HepG2 (cell line): ENCODE results near the gene CAMTA1. TPM values are rescaled to one million over a fixed set of nuclear protein-coding genes. Genes with fewer than 3 reads are reported as not detected.

Experiments used
- ATAC-seq: fragments of 200-7000 bp; cut with Tn5 transposase; 3 replicates; pipeline ENCODE4 v1.9.1; 2020; ENCODE audit warnings: mild to moderate bottlenecking, moderate library complexity
- BruUV-seq: library from RNA; stranded (reverse); fragments of 400-500 nt; replicated peaks from 2 replicates; lab custom pipeline; 2021; lab: Mats Ljungman, UMichigan
- CTCF ChIA-PET: fragments of 300-600 bp; formaldehyde crosslinking; extraction: SDS; loops from one replicate; lab custom pipeline; 2021; ENCODE audit warnings: low total read pairs, inconsistent platforms, low intra/inter-chr PET ratio; lab: Yijun Ruan, JAX
- POLR2A ChIA-PET: fragments of 350-600 bp; sonication (Branson Sonifier 250); formaldehyde crosslinking; loops from one replicate; lab custom pipeline; 2020; ENCODE audit warnings: antibody characterized with exemption, inconsistent platforms; lab: Yijun Ruan, JAX
- DNase-seq: peaks from one replicate; pipeline ENCODE4 v3.0.0-alpha.2; 2015; ENCODE audit warnings: low spot score
- FAIRE-seq: peaks from 3 replicates; lab custom pipeline; 2011; peaks lifted over from hg19 to GRCh38; lab: Jason Lieb, UNC
- H2AFZ ChIP-seq: one replicate; pipeline ENCODE4 v1.6.1; 2011; ENCODE audit warnings: low read length, inconsistent platforms
- H3K27ac ChIP-seq: fragments of 300-600 bp; 3 replicates; pipeline ENCODE4 v1.8.0; 2011; ENCODE audit warnings: mixed run types, mild to moderate bottlenecking, mixed read lengths, low read length, inconsistent platforms; ENCODE audit not compliant: insufficient read depth; ENCODE audit errors: extremely low read length
- H3K27me3 ChIP-seq, 2 experiments: fragments of 200-600 bp in 1 of 2; 2 replicates in 1 of 2; 3 replicates in 1 of 2; pipeline versions ENCODE4 v1.6.0 to v1.8.0; 2011; ENCODE audit warnings: low read length in 2 of 2, mild to moderate bottlenecking in 2 of 2, moderate library complexity in 2 of 2, inconsistent platforms in 1 of 2; ENCODE audit not compliant: insufficient read depth in 2 of 2, control insufficient read depth in 1 of 2
- H3K36me3 ChIP-seq, 2 experiments: fragments of 200-600 bp in 1 of 2; replicated peaks in 1 of 2; 2 replicates in 1 of 2; 3 replicates in 1 of 2; pipeline versions ENCODE4 v1.5.1 to v1.8.0; 2011; ENCODE audit warnings: low read length in 2 of 2, inconsistent platforms in 1 of 2; ENCODE audit not compliant: insufficient read depth in 2 of 2, control insufficient read depth in 1 of 2
- H3K4me1 ChIP-seq: 2 replicates; pipeline ENCODE4 v1.5.1; 2012; ENCODE audit warnings: low read length, inconsistent platforms; ENCODE audit not compliant: insufficient read depth
- H3K4me2 ChIP-seq: 2 replicates; pipeline ENCODE4 v1.6.0; 2011; ENCODE audit warnings: low read depth, low read length, inconsistent platforms
- H3K4me3 ChIP-seq, 3 experiments: fragments of 200-600 bp in 1 of 3; sonication (generic), shearing (Covaris generic) in 1 of 3; replicated peaks in 1 of 3; 2 replicates each; pipeline ENCODE4 v1.5.1; 2011 to 2016; ENCODE audit warnings: low read length in 3 of 3, inconsistent platforms in 2 of 3, low read depth in 2 of 3, mild to moderate bottlenecking in 2 of 3, control low read depth in 1 of 3, mixed read lengths in 1 of 3; ENCODE audit not compliant: insufficient read depth in 1 of 3
- H3K79me2 ChIP-seq: one replicate; pipeline ENCODE4 v1.6.1; 2011; ENCODE audit warnings: low read length, inconsistent platforms; ENCODE audit not compliant: insufficient read depth
- H3K9ac ChIP-seq: 2 replicates; pipeline ENCODE4 v1.6.0; 2011; ENCODE audit warnings: mild to moderate bottlenecking, low read depth, low read length, inconsistent platforms; ENCODE audit not compliant: insufficient read depth
- H3K9me3 ChIP-seq: 2 replicates; pipeline ENCODE4 v1.5.1; 2012; ENCODE audit warnings: mild to moderate bottlenecking, low read length
- H4K20me1 ChIP-seq: 2 replicates; pipeline ENCODE4 v1.6.0; 2011; ENCODE audit warnings: inconsistent platforms, mild to moderate bottlenecking, low read length, moderate library complexity; ENCODE audit not compliant: insufficient read depth
- CREM ChIP-seq, 2 experiments: sonication (generic) in 1 of 2; formaldehyde crosslinking in 1 of 2; IDR thresholded peaks; 2 replicates each; pipeline versions ENCODE4 v1.4.0 to v1.6.1; 2016 to 2020; ENCODE audit warnings: antibody characterized with exemption in 1 of 2, mild to moderate bottlenecking in 1 of 2, missing genetic modification reagents in 1 of 2
- EED ChIP-seq: sonication (generic); formaldehyde crosslinking; IDR thresholded peaks from 2 replicates; pipeline ENCODE4 v1.5.0; 2020; ENCODE audit warnings: mild to moderate bottlenecking, missing genetic modification reagents
- FOXP1 ChIP-seq, 2 experiments: fragments of 450-650 bp in 1 of 2; IDR thresholded peaks; 2 replicates each; pipeline ENCODE4 v1.6.1; 2017 to 2018; ENCODE audit warnings: antibody characterized with exemption in 1 of 2
- HOXD1 ChIP-seq: sonication (generic); formaldehyde crosslinking; IDR thresholded peaks from 2 replicates; pipeline ENCODE4 v1.5.0; 2020; ENCODE audit warnings: missing genetic modification reagents
- MTF1 ChIP-seq: sonication (generic); formaldehyde crosslinking; IDR thresholded peaks from 2 replicates; pipeline ENCODE4 v1.5.0; 2020; ENCODE audit warnings: missing genetic modification reagents
- NCOA5 ChIP-seq: sonication (generic); formaldehyde crosslinking; IDR thresholded peaks from 2 replicates; pipeline ENCODE4 v1.4.0; 2020; ENCODE audit warnings: missing genetic modification reagents
- REXO4 ChIP-seq: sonication (generic); formaldehyde crosslinking; IDR thresholded peaks from 2 replicates; pipeline ENCODE4 v1.8.0; 2022; ENCODE audit warnings: missing genetic modification reagents, mild to moderate bottlenecking, borderline replicate concordance
- SMAD9 ChIP-seq: sonication (generic); formaldehyde crosslinking; IDR thresholded peaks from 2 replicates; pipeline ENCODE4 v1.5.1; 2020; ENCODE audit warnings: mild to moderate bottlenecking, missing genetic modification reagents
- ZNF331 ChIP-seq: sonication (generic); formaldehyde crosslinking; IDR thresholded peaks from 2 replicates; pipeline ENCODE4 v1.4.0; 2020; ENCODE audit warnings: missing genetic modification reagents
- ZNF562 ChIP-seq: sonication (generic); formaldehyde crosslinking; IDR thresholded peaks from 2 replicates; pipeline ENCODE4 v1.8.0; 2022; ENCODE audit warnings: missing genetic modification reagents, borderline replicate concordance
- ZSCAN25 ChIP-seq: sonication (generic); formaldehyde crosslinking; IDR thresholded peaks from 2 replicates; pipeline ENCODE4 v1.8.0; 2022; ENCODE audit warnings: mild to moderate bottlenecking, missing genetic modification reagents
- WGBS: methylation state at CpG from one replicate; pipeline ENCODE4 v1.1.6; 2017; ENCODE audit warnings: low lambda C conversion rate; 5-methylcytosine and 5-hydroxymethylcytosine counted together
- in situ Hi-C: cut with HindIII; loops from 2 replicates; pipeline ENCODE4 v1.10.0; 2017; ENCODE audit warnings: low pct_unique_long_range_greater_than_20kb; ENCODE audit not compliant: extremely low pct_ligation_motif_present
- intact Hi-C: fragments of 100-400 bp; cut with micrococcal nuclease; formaldehyde crosslinking; loops from one replicate; pipeline ENCODE4 v1.10.0; 2022; ENCODE audit not compliant: unreplicated experiment
- polyA plus RNA-seq, 8 experiments: library from polyadenylated mRNA; depleted of rRNA in 3 of 8; stranded (reverse) in 7 of 8; unstranded in 1 of 8; fragments of >200 nt; fragmentation: Illumina TruSeq in 4 of 8; extraction: Trizol in 4 of 8; gene quantifications; 2 replicates each; pipeline versions ENCODE4 v1.2.1 to v1.2.3, GENCODE V29; 2011 to 2016; ENCODE audit warnings: low read depth in 4 of 8, missing spikeins in 1 of 8, mixed read lengths in 1 of 8; ENCODE audit not compliant: insufficient read depth in 1 of 8
- total RNA-seq, 5 experiments: library from RNA; depleted of rRNA; stranded (reverse); fragments of >200 nt; fragmentation: Illumina TruSeq; extraction: Trizol; gene quantifications; 2 replicates each; pipeline ENCODE4 v1.2.3, GENCODE V29; 2016; ENCODE audit warnings: low read depth in 1 of 5
- TF ChIP-seq, protein P1 (sequence below): sonication (generic); formaldehyde crosslinking; IDR thresholded peaks from 2 replicates; pipeline ENCODE4 v1.9.0; 2022; ENCODE audit warnings: missing genetic modification reagents, mild to moderate bottlenecking, borderline replicate concordance
- TF ChIP-seq, protein P2 (sequence below): sonication (generic); formaldehyde crosslinking; IDR thresholded peaks from 2 replicates; pipeline ENCODE4 v1.4.0; 2020; ENCODE audit warnings: missing genetic modification reagents
- TF ChIP-seq, protein P3 (sequence below): sonication (generic); formaldehyde crosslinking; IDR thresholded peaks from 2 replicates; pipeline ENCODE4 v1.5.0; 2020; ENCODE audit warnings: mild to moderate bottlenecking, missing genetic modification reagents, borderline replicate concordance
- TF ChIP-seq, protein P4 (sequence below): sonication (generic); formaldehyde crosslinking; IDR thresholded peaks from 2 replicates; pipeline ENCODE4 v1.4.0; 2020; ENCODE audit warnings: missing genetic modification reagents

CAMTA1 gene
- total and polyA plus RNA-seq, 2 of the 13 experiments (the other 11 are each of a cell fraction or from before 2014, with no cell fraction given), result 25.0 to 36.4 TPM

DNA sequence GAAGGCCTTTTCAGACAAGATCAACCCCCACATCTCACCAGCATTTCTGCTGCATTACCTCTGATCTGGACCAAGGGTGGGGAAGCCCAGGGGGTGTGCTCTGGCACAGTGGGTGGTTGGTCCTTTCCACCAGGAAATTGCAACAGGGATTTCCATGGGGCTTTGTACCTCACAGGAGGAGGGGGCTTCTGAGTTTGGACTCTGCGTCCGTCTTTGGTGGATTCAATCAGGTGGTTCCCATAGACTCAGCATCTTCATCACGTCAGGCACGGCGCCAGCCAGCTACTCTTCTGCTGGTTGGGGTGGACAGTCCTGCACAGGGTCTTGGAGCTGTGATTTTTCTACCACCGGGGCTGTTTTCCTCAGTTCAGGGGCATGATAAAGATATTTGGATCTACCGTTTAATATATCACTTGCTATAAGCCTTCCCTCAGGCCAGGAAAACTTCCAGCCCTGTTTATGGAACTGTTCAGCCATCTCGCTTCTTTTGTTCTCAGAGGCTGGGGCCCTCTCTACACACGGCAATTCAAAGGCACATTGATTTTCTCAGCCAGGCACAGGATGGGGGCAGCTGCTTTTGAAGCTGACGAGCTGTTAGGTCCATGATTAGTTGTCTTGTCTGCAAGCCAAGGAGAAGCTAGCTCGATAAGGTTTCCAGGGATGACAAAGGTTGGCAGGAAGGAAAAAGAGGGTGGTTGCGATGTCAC lies 467.3 kb downstream of the CAMTA1 start:
- Histone ChIP-seq H3K9me3 (no peaks in the 10 kb centered on the region), H3K9ac (no peak overlapping the region), H3K4me2 (no peak overlapping the region), H2AFZ (no peak overlapping the region), H3K27ac (no peak overlapping the region), H3K36me3 (no peaks in the 10 kb centered on the region), H3K4me3 (no peak overlapping the region), H3K27me3 (peaks cover 2 to 56% of the 10 kb centered on the region in 2 experiments), H3K4me1 (no peaks in the 10 kb centered on the region), H4K20me1 (no peaks in the 10 kb centered on the region), H3K79me2 (no peaks in the 10 kb centered on the region)
- in situ Hi-C loops (no loop called here), intact Hi-C loops (no loop called here)
- POLR2A ChIA-PET, result no interaction called here
- ATAC-seq, result no peak
- CTCF ChIA-PET, result no interaction called here
- DNase-seq, result no peak
- no TSS peak for BruUV-seq
- TF ChIP-seq CREM (IDR thresholded peaks at IDR 0.05) (no peak), CREM (CRISPR knock-in tag; IDR thresholded peaks at IDR 0.05) (no peak), FOXP1 (IDR thresholded peaks at IDR 0.05) (no peak), FOXP1 (CRISPR knock-in tag; IDR thresholded peaks at IDR 0.05) (no peak), EED (CRISPR knock-in tag) (no peak), HOXD1 (CRISPR knock-in tag) (no peak), SMAD9 (CRISPR knock-in tag) (no peak), ZSCAN25 (CRISPR knock-in tag) (no peak), NCOA5 (CRISPR knock-in tag) (no peak), ZNF331 (no peak), ZNF562 (no peak), MTF1 (CRISPR knock-in tag) (no peak), REXO4 (no peak)
- TF ChIP-seq, protein P1, sequence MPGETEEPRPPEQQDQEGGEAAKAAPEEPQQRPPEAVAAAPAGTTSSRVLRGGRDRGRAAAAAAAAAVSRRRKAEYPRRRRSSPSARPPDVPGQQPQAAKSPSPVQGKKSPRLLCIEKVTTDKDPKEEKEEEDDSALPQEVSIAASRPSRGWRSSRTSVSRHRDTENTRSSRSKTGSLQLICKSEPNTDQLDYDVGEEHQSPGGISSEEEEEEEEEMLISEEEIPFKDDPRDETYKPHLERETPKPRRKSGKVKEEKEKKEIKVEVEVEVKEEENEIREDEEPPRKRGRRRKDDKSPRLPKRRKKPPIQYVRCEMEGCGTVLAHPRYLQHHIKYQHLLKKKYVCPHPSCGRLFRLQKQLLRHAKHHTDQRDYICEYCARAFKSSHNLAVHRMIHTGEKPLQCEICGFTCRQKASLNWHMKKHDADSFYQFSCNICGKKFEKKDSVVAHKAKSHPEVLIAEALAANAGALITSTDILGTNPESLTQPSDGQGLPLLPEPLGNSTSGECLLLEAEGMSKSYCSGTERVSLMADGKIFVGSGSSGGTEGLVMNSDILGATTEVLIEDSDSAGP, result no peak
- TF ChIP-seq, protein P2, sequence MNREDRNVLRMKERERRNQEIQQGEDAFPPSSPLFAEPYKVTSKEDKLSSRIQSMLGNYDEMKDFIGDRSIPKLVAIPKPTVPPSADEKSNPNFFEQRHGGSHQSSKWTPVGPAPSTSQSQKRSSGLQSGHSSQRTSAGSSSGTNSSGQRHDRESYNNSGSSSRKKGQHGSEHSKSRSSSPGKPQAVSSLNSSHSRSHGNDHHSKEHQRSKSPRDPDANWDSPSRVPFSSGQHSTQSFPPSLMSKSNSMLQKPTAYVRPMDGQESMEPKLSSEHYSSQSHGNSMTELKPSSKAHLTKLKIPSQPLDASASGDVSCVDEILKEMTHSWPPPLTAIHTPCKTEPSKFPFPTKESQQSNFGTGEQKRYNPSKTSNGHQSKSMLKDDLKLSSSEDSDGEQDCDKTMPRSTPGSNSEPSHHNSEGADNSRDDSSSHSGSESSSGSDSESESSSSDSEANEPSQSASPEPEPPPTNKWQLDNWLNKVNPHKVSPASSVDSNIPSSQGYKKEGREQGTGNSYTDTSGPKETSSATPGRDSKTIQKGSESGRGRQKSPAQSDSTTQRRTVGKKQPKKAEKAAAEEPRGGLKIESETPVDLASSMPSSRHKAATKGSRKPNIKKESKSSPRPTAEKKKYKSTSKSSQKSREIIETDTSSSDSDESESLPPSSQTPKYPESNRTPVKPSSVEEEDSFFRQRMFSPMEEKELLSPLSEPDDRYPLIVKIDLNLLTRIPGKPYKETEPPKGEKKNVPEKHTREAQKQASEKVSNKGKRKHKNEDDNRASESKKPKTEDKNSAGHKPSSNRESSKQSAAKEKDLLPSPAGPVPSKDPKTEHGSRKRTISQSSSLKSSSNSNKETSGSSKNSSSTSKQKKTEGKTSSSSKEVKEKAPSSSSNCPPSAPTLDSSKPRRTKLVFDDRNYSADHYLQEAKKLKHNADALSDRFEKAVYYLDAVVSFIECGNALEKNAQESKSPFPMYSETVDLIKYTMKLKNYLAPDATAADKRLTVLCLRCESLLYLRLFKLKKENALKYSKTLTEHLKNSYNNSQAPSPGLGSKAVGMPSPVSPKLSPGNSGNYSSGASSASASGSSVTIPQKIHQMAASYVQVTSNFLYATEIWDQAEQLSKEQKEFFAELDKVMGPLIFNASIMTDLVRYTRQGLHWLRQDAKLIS, result no peak
- TF ChIP-seq, protein P3, sequence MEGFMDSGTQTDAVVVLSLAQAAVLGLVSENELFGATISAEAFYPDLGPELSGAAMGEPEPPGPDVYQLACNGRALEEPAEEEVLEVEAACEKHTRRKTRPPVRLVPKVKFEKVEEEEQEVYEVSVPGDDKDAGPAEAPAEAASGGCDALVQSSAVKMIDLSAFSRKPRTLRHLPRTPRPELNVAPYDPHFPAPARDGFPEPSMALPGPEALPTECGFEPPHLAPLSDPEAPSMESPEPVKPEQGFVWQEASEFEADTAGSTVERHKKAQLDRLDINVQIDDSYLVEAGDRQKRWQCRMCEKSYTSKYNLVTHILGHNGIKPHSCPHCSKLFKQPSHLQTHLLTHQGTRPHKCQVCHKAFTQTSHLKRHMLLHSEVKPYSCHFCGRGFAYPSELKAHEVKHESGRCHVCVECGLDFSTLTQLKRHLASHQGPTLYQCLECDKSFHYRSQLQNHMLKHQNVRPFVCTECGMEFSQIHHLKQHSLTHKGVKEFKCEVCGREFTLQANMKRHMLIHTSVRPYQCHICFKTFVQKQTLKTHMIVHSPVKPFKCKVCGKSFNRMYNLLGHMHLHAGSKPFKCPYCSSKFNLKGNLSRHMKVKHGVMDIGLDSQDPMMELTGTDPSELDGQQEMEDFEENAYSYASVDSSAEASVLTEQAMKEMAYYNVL (CRISPR knock-in tag), result no peak
- TF ChIP-seq, protein P4, sequence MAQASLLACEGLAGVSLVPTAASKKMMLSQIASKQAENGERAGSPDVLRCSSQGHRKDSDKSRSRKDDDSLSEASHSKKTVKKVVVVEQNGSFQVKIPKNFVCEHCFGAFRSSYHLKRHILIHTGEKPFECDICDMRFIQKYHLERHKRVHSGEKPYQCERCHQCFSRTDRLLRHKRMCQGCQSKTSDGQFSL, result no peak
- no peak for FAIRE-seq
- WGBS, result 20% methylated on average over 10 of the region's 12 CpGs
